HG02840 (cell line): ENCODE results near the gene USP11.
"Not testable (repeated sequence)": the region's sequence is repeated elsewhere in the genome, so short reads cannot be mapped to it uniquely, and the experiment has no call there.

Experiments
- ATAC-seq: cut with Tn5 transposase; IDR thresholded peaks from one replicate; pipeline ENCODE4 v1.9.1; 2021; ENCODE audit warnings: mild to moderate bottlenecking, moderate library complexity, moderate number of reproducible peaks; ENCODE audit not compliant: unreplicated experiment, low FRiP score

Gene USP11

DNA sequence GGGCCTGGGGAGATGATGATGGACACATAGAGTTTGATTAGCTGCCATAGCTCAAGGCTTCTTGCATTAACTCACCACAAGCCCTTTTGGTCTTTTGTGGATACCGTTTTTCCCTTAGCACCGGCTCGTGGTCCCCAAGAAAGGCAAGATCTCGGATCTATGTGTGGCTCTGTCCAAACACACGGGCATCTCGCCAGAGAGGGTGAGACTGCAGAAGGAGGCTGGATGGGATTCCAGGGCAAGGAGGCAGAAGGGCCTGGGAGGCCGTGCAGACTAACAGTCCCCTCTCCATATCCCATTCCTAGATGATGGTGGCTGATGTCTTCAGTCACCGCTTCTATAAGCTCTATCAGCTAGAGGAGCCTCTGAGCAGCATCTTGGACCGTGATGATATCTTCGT lies 9.5 kb downstream of the USP11 start:
- no peak for ATAC-seq

DNA sequence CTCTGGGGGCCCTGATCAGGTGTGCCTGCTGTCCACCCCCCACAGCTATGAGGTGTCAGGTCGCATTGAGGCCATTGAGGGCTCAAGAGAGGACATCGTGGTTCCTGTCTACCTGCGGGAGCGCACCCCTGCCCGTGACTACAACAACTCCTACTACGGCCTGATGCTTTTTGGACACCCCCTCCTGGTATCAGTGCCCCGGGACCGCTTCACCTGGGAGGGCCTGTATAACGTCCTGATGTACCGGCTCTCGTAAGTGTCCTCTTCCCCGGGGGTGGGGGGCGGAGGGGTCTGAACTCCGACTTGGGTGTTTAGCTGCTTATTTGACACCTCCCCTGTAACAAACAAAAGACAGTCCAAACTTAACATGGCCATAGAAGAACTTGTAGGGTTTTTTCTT lies 10.5 kb downstream of the USP11 start:
- ATAC-seq, result no peak

DNA sequence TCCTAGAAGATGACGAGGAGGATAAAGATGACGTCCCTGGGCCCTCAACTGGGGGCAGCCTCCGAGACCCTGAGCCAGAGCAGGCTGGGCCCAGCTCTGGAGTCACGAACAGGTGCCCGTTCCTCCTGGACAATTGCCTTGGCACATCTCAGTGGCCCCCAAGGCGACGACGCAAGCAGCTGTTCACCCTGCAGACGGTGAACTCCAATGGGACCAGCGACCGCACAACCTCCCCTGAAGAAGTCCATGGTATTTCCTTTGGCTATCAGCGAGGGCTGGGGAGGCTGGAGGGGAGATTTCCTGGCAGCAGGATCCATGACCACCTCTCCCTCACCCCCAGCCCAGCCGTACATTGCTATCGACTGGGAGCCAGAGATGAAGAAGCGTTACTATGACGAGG lies 11.9 kb downstream of the USP11 start:
- ATAC-seq, result no peak

DNA sequence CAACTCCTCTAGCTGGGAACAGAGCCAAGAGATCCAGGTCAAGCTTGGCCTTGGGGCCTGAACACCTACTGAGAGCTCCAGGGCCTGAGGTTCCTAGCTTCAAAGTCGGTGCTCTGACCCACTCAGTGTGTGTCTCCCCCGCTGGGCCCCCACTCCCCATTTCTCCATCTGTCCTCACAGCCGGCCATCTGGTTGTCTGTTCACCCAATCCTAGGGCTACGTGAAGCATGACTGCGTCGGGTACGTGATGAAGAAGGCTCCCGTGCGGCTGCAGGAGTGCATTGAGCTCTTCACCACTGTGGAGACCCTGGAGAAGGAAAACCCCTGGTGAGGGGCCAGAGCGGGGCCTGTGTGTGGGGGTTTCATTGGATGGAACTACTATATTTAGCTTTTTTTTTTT lies 12.3 kb downstream of the USP11 start:
- no peak for ATAC-seq

DNA sequence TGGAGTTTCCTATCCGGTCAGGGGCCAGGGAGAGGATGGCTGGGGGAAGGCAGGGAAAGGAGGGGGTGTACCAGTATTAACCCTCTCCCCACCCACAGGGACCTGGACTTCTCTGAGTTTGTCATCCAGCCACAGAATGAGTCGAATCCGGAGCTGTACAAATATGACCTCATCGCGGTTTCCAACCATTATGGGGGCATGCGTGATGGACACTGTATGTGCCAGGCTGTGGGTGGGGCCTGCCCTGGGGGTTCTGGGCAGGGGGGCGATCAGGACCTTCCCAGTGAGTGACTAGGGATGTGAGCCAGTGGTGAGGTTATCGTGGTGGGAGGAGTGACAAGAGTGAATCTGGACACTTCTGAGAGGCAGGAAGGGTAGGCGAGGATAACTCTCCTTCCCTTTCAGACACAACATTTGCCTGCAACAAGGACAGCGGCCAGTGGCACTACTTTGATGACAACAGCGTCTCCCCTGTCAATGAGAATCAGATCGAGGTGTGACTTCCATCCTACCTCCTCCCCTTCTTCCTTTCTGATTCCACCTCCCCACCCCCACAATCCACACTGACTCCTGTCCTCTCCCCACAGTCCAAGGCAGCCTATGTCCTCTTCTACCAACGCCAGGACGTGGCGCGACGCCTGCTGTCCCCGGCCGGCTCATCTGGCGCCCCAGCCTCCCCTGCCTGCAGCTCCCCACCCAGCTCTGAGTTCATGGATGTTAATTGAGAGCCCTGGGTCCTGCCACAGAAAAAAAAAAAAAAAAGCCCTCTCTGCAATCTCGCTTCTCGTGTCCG lies 14.6 kb downstream of the USP11 start:
- no peak for ATAC-seq

DNA sequence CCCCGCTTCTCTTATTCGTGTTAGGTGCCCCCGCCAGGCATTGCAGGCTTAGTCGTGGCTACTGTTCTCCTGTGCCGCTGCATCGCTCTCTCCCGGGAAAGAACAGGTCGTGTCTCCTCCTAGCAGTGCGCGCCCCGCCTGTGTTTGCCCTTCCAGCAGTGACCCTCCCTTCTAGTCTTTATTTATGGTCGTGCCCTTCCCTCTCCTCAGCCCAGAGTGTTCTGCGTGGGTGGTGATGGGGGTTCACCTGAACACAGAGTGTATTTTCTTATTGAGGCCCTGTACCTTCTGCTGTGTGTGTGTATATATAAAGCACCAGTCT lies 15.2 kb downstream of the USP11 start:
- ATAC-seq, result no peak

DNA sequence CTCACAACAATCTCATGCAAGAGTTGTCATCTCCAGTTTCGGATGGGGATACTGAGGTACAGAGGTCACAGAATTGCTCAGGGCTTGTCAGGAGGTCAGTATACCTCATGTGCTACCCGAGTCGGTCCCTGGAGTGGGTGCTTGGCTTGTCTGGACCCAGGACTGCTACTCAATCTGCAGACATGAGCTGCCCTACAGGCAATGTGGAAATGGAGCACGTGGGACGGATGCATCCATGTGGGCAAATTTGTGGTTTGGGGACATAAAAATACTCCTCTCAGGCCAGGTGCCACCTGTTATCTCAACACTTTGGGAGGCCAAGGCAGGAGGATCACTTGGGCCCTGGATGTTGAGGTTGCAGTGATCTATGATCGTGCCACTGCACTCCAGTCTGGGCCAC lies 15.8 kb downstream of the USP11 start:
- ATAC-seq, result no peak

DNA sequence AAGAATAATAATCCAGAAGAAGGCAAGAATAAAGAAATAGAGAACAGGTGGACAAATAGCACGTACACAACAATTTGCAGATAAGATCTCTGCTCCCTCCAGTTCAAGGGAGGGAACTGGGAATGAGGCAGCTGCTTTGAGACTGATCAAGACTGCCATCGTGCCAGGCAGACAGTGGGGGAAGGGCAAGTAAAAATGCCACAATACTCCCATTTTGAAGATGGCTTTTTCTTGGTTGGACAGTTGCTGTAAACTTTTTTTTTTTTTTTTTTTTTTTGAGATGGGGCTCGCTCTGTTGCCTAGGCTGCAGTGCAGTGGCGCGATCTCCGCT lies 17.2 kb downstream of the USP11 start:
- no peak for ATAC-seq

DNA sequence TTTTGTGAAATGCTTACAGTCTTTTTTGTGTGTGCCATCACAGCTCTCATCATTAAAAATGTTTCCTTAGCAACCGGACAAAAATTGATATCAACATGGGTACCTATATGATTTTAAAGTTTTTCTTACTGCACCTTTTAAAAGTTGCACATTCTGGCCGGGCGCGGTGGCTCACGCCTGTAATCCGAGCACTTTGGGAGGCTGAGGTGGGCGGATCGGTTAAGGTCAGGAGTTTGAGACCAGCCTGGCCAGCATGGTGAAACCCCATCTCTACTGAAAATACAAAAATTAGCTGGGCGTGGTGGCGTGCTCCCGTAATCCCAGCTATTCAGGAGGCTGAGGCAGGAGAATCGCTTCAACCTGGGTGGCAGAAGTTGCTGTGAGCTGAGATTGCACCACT lies 24.8 kb downstream of the USP11 start:
- not testable (repeated sequence) for ATAC-seq

DNA sequence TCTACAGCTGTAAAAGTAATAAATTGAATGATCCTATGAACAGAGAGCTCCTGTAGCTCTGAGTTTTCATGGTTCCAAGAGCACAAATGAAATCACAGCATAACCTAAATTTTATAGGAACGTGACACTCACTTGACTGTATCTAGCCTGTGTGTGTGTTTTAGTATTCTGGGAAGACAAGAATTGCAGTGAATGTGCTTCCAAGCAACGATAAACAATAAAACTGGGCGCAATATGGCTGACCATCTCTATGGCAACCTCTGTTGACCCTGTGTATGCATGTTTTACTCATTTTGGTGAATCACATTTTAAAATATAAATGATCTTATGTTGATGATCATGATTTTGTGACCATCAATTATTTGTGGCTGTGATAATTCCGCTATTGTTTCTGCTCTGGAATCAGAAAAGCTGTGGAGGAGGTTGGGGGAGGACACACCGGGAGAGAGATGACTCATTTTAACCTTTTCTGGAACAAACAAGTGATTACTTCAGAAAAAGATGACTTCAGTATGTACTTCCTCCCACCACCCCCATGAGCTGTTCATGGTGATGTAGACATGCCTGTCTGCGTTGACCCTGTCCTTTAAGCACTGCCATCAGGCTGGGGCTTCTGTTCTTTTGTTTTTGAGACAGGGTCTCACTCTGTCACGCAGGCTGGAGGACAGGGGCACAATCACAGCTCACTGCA lies 31.8 kb downstream of the USP11 start:
- ATAC-seq, result no peak

DNA sequence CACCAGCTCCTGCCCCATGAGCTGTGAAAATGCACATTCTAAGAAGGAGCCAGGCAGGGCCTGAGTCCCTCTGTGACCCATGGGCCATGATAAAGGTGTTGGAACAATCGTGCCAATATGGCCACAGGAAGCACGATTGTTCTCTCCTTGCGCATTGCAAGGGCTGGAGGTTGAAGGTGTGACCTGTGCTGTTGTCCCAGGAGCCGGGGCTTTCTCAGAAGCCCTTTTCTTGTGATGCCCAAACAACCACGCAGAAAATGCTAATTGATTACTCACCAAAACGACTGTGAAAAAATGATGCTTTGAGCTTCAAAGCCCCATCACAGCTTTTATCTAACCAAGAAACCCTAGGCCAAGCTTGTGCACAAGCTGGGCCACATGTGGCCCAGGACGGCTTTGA lies 33.8 kb downstream of the USP11 start:
- no peak for ATAC-seq

DNA sequence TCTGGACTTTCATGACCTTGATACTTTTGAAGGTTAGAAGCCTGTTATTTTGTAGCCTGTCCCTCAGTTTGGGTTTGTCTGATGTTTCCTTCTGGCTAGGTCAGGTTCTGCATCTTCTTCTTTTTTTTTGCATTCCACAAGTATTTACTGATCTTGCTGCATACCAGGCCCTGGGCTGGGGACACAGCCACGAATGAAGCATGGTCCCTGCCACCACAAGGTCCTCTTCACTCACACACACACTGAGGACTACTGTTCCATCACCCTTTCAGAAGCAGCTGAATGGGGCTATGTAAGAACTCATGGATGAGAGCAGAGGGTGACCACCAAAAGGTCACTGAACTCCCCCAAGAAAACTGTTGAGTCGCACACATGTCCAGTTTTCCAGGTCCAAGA lies 39.2 kb downstream of the USP11 start:
- ATAC-seq, result no peak

DNA sequence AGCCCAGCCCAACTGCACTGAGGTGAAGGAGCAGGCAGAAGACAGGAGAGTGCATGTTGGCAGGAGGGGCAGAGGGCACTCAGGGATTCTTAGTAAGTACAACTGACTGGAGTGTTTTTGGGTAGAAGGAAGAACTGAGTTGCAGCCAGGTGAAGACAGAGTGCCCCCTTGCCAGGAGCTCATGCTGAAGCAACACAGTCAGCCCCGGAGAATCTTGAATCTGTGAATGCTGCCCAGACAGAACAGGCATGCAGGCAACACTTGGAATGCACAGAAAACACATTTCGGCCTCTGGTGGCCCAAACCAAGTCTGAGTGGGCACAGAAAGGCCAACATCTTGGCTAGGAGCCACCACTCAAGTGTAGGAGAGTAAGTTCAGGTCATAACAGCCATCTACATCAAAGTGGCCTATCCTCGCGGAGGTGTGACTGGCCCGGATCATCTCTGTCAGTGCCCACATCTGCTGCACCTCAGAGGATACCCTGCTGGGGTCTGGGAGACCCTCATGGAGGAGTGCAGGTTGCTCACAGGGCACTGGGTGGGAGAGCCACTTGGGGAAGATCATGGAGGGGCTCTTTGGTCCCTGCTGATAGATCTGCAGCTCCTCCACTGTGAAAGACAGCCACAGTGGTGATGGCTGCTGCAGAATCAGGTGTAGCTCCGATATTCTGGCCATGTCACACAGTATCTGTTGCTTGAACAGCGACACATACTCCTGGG lies 40.4 kb downstream of the USP11 start:
- no peak for ATAC-seq

DNA sequence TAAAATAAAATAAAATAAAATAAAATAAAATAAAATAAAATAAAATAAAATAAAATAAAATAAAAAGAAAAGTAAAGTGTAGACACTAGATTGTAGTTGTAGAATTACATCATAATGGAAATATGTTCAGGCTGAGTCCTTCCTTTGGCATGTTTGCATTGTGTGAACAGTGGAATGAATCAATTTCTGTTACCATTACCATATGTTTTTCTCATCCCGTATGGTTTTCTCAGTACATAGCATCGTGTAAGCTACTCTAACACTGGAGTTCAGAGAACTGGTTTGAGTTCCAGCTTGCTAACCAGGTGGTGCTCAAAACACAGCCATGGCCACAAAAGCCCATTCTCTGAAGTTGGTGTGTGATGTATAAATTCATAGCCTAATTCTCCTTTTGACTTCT lies 45.9 kb downstream of the USP11 start:
- ATAC-seq, result no peak

DNA sequence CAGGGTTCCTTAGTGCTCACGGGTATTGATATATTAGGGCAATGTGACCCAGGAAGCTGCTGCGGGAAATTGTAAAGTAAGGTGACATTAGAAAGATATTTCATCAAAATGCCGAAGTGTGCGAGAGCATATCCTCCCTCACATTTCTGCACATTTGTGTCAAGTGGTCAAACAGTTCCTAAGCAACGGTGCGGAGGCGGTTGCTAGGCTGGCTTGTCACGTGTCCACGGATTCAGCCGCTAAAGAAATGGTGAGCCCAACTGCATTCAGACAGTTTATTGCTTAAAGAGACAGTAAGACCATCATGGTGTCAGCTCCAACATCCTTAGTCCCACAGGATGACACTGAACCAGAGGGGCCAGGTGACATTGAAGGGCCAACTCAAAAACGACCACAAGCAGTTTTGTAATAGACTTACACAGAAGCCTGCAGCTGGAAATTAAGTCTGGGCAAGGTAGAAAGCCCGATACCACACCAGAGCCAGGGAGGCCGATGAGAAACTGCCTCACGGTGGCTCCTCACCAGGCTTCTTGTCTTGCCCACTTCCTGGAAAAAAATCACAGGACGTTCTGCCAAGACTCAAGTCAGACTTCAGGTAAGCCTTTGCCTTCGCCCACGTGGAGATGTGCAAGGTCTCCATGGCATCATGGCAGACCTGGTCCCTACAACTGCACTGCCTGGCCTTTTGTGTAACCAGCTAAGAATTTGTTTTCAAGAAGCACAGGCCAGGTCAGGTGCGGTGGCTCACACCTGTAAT lies 50.4 kb downstream of the USP11 start:
- no peak for ATAC-seq

DNA sequence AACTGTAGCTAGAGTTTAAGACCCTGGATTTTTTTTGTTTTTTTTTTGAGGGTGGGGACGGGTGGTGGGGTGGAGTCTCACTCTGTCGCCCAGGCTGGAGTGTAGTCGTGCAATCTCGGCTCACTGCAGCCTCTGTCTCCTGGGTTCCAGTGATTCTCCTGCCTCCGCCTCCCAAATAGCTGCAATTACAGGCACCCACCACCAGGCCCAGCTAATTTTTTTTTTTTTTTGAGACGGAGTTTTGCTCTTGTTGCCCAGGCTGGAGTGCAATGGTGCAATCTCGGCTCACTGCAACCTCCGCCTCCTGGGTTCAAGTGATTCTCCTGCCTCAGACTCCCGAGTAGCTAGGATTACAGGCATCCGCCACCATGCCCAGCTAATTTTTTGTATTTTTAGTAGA lies 51.8 kb downstream of the USP11 start:
- not testable (repeated sequence) for ATAC-seq

DNA sequence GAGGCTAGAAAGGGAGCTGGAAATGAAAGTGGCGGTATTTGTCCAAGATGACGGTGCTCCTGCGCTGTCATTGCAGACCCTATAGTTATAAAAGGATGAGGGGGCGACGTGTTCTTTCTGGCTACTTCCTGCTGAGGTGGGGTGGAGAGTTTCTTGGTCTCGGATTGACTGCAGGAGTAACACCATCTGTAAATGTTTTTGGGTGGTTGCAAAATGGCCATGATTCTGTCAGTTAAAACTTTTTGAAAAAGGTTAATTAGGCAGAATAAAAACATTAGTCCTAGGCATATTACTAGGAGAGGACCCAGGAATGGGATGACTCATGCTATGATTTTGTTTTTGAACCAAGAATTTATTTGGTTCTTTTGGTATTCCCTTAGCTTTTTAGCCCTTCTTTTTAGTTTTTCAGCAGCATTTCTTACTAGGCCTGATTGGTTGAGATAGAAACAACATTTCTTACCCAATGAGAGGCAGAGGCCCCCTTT lies 53.1 kb downstream of the USP11 start:
- ATAC-seq, result no peak

DNA sequence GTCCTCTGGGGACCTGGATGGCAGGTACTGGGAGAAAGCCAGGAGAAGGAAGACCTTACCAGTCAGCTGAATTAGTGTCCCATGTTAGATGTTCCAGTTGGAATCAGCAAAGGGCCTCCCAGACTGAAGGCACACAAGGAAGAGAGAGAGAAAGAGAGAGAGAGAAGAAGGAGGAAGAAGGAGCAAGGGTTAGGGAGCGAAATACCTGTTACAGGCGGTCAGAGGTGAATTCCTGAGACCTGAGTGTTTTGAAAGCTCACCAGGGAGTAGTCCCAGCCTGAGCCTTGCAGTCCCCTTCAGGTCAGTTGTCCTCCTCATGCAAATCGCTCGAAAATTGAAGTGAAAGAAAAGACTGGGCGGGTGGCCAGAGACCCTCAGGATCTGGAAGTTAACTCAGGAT lies 60.3 kb downstream of the USP11 start:
- no peak for ATAC-seq

DNA sequence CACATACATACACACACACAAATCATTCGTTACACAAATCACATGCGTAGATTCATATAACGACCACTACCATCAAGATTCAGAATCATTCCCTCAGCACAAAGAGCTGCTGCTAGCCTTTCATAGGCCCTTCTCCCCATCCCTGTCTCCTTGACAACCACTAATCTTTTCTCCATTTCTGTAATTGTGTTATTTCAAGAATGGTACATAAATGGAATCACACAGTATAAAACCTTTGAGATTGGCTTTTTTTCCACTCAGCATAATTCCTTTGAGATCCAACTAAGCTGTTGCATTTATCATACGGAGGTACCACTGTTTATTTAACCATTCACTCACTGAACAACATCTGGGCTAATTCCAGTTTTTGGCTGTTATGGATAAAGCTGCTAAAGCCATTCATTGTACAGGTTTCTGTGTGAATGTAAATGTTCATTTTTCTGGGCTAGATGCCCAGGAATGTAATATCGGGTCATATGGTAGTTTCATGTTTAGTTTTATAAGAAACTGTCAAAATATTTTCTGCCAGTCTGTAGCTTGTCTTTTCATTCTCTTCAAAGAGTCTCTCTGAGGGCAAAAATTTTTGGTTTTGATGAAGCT lies 64.1 kb downstream of the USP11 start:
- no peak for ATAC-seq

DNA sequence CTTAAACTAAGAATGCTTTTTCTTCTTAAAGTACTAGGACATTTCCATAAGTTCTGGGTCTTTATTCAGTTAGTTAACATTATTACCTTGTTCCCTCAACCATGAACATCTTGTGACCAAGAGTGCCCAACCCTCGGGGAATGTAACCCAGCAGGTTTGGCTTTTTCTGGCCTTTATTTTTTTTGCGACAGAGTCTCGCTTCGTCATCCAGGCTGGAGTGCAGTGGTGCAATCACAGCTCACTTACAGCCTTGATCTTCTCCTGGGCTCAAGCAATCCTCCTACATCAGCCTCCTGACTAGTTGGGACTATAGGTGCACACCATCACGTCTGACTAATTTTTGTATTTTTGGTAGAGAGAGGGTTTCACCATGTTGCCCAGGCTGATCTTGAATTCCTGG lies 65.1 kb downstream of the USP11 start:
- ATAC-seq, result no peak
